H1 (cell line): ENCODE data around the gene VWA7. TPM values are rescaled to one million over a fixed set of nuclear protein-coding genes. Genes with fewer than 3 reads are reported as not detected.

Experiments used
- CTCF ChIA-PET: fragments of 300-600 bp; sonication (Branson Sonifier 250); formaldehyde crosslinking; loops from one replicate; lab custom pipeline; 2021; ENCODE audit not compliant: partially characterized antibody; lab: Charles Lee
- POLR2A ChIA-PET: fragments of 300-600 bp; sonication (Branson Sonifier 250); formaldehyde crosslinking; loops from one replicate; lab custom pipeline; 2021; ENCODE audit warnings: inconsistent platforms; ENCODE audit not compliant: partially characterized antibody; lab: Charles Lee
- DNase-seq, 2 experiments: peaks; one replicate each; pipeline versions ENCODE4 v3.0.0 to v3.0.0-alpha.2; 2010 to 2022; ENCODE audit warnings: low spot score in 2 of 2, low read depth in 1 of 2, mixed read lengths in 1 of 2
- FAIRE-seq: peaks from 2 replicates; lab custom pipeline; 2011; peaks lifted over from hg19 to GRCh38; lab: Jason Lieb, UNC
- H2AFZ ChIP-seq: 2 replicates; pipeline ENCODE4 v1.8.1; 2012; ENCODE audit warnings: low read length, inconsistent platforms
- H2AK5ac ChIP-seq: 2 replicates; pipeline ENCODE4 v1.6.1; 2013; ENCODE audit warnings: low read depth, low read length
- H2BK120ac ChIP-seq: replicated peaks from 2 replicates; pipeline ENCODE3; 2013; ENCODE audit warnings: low read depth, low read length, inconsistent platforms
- H2BK12ac ChIP-seq: 2 replicates; pipeline ENCODE4 v1.6.1; 2013; ENCODE audit warnings: low read depth, low read length
- H2BK15ac ChIP-seq: 2 replicates; pipeline ENCODE4 v1.6.1; 2013; ENCODE audit warnings: low read length
- H2BK20ac ChIP-seq: 2 replicates; pipeline ENCODE4 v1.6.1; 2013; ENCODE audit warnings: low read length
- H2BK5ac ChIP-seq: 2 replicates; pipeline ENCODE4 v1.6.1; 2013; ENCODE audit warnings: low read depth, low read length
- H3K14ac ChIP-seq: 2 replicates; pipeline ENCODE4 v1.6.1; 2013; ENCODE audit warnings: inconsistent platforms; ENCODE audit not compliant: insufficient read length
- H3K18ac ChIP-seq: 2 replicates; pipeline ENCODE4 v1.6.1; 2013; ENCODE audit warnings: low read length; ENCODE audit errors: extremely low read depth
- H3K23ac ChIP-seq: 2 replicates; pipeline ENCODE4 v1.6.1; 2013; ENCODE audit warnings: inconsistent platforms; ENCODE audit not compliant: insufficient read length
- H3K23me2 ChIP-seq: 2 replicates; pipeline ENCODE4 v1.6.1; 2013; ENCODE audit warnings: low read depth, low read length
- H3K27ac ChIP-seq: 2 replicates; pipeline ENCODE4 v1.6.1; 2011; ENCODE audit warnings: low read depth, low read length, inconsistent platforms
- H3K27me3 ChIP-seq, 4 experiments: replicated peaks in 1 of 4; 1 replicate in 1 of 4; 2 replicates in 3 of 4; pipeline versions ENCODE4 v1.6.1 to v1.8.1; 2011 to 2013; ENCODE audit warnings: low read length in 3 of 4, mild to moderate bottlenecking in 3 of 4, inconsistent platforms in 2 of 4, mixed read lengths in 2 of 4, moderate library complexity in 1 of 4; ENCODE audit not compliant: control insufficient read depth in 3 of 4, insufficient read depth in 3 of 4; ENCODE audit errors: extremely low read depth in 1 of 4
- H3K36me3 ChIP-seq, 4 experiments: 2 replicates each; pipeline versions ENCODE4 v1.6.1 to v1.8.1; 2011 to 2013; ENCODE audit warnings: mild to moderate bottlenecking in 4 of 4, low read length in 3 of 4, moderate library complexity in 2 of 4, control low read depth in 1 of 4, inconsistent platforms in 1 of 4; ENCODE audit not compliant: insufficient read depth in 4 of 4, control insufficient read depth in 2 of 4
- H3K4ac ChIP-seq: replicated peaks from 2 replicates; pipeline ENCODE3; 2013; ENCODE audit warnings: low read length, low read depth, mixed read lengths, inconsistent platforms; ENCODE audit not compliant: insufficient read length
- H3K4me1 ChIP-seq, 4 experiments: replicated peaks in 1 of 4; 1 replicate in 1 of 4; 2 replicates in 3 of 4; pipeline versions ENCODE4 v1.6.1 to v1.8.1; 2011 to 2013; ENCODE audit warnings: low read length in 3 of 4, inconsistent platforms in 2 of 4, mixed read lengths in 1 of 4; ENCODE audit not compliant: insufficient read depth in 4 of 4, control insufficient read depth in 3 of 4
- H3K4me2 ChIP-seq, 2 experiments: 2 replicates each; pipeline versions ENCODE4 v1.6.1 to v1.8.1; 2011 to 2013; ENCODE audit warnings: low read depth in 2 of 2, low read length in 2 of 2, control low read depth in 1 of 2, inconsistent platforms in 1 of 2, mild to moderate bottlenecking in 1 of 2; ENCODE audit not compliant: insufficient read depth in 1 of 2
- H3K4me3 ChIP-seq, 4 experiments: fragments of 200-600, 300-600 bp in 1 of 4; sonication (generic), shearing (Covaris generic), sonication (Bioruptor Twin) in 1 of 4; 2 replicates each; pipeline versions ENCODE4 v1.5.1 to v1.8.1; 2011 to 2016; ENCODE audit warnings: low read length in 4 of 4, low read depth in 3 of 4, control low read depth in 2 of 4, inconsistent platforms in 2 of 4, mild to moderate bottlenecking in 2 of 4, mixed read lengths in 1 of 4, moderate library complexity in 1 of 4; ENCODE audit not compliant: insufficient read depth in 2 of 4; ENCODE audit errors: extremely low read depth in 1 of 4
- H3K56ac ChIP-seq: replicated peaks from 2 replicates; pipeline ENCODE3; 2013; ENCODE audit warnings: low read depth, mild to moderate bottlenecking, mixed read lengths, low read length, inconsistent platforms; ENCODE audit not compliant: insufficient read length
- H3K79me1 ChIP-seq: 2 replicates; pipeline ENCODE4 v1.6.1; 2013; ENCODE audit warnings: low read depth, low read length, control low read depth
- H3K79me2 ChIP-seq, 2 experiments: 2 replicates each; pipeline versions ENCODE4 v1.6.1 to v1.8.1; 2012 to 2013; ENCODE audit warnings: low read length in 2 of 2, mild to moderate bottlenecking in 2 of 2, inconsistent platforms in 1 of 2; ENCODE audit not compliant: insufficient read depth in 2 of 2, control insufficient read depth in 1 of 2
- H3K9ac ChIP-seq, 4 experiments: replicated peaks in 1 of 4; 1 replicate in 1 of 4; 2 replicates in 3 of 4; pipeline versions ENCODE4 v1.6.1 to v1.8.1; 2011 to 2013; ENCODE audit warnings: low read depth in 3 of 4, low read length in 3 of 4, control low read depth in 2 of 4, mild to moderate bottlenecking in 2 of 4, moderate library complexity in 2 of 4, inconsistent platforms in 1 of 4; ENCODE audit errors: extremely low read depth in 1 of 4
- H3K9me3 ChIP-seq, 2 experiments: 2 replicates each; pipeline versions ENCODE4 v1.6.1 to v1.8.1; 2012 to 2013; ENCODE audit warnings: mild to moderate bottlenecking in 2 of 2, moderate library complexity in 2 of 2, control low read depth in 1 of 2, inconsistent platforms in 1 of 2, low read depth in 1 of 2, low read length in 1 of 2, mixed read lengths in 1 of 2; ENCODE audit not compliant: insufficient read depth in 2 of 2
- H4K20me1 ChIP-seq, 2 experiments: replicated peaks in 1 of 2; 2 replicates each; pipeline versions ENCODE3 to v1.8.1; 2011 to 2013; ENCODE audit warnings: inconsistent platforms in 2 of 2, low read length in 2 of 2, mild to moderate bottlenecking in 1 of 2; ENCODE audit not compliant: insufficient read depth in 2 of 2, control insufficient read depth in 1 of 2
- H4K5ac ChIP-seq: 2 replicates; pipeline ENCODE4 v1.6.1; 2013; ENCODE audit warnings: low read length, low read depth, mixed read lengths, inconsistent platforms; ENCODE audit not compliant: insufficient read length
- H4K8ac ChIP-seq: 2 replicates; pipeline ENCODE4 v1.8.0; 2013; ENCODE audit warnings: mild to moderate bottlenecking, moderate library complexity, low read length, inconsistent platforms; ENCODE audit not compliant: insufficient read depth; ENCODE audit errors: extremely low read depth
- H4K91ac ChIP-seq: replicated peaks from 2 replicates; pipeline ENCODE3; 2013; ENCODE audit warnings: low read length, mixed read lengths, inconsistent platforms; ENCODE audit not compliant: insufficient read length
- KDM5A ChIP-seq: fragments of 200-600 bp; IDR thresholded peaks from 2 replicates; pipeline ENCODE4 v1.7.1; 2012; ENCODE audit warnings: mild to moderate bottlenecking, low read length, inconsistent platforms, mixed read lengths
- PHF8 ChIP-seq: fragments of 200-600 bp; sonication (generic); conservative IDR thresholded peaks from 2 replicates; pipeline ENCODE4 v1.7.1; 2012; ENCODE audit warnings: low read depth, mild to moderate bottlenecking, inconsistent platforms, low read length, moderate library complexity
- POLR2AphosphoS5 ChIP-seq: IDR thresholded peaks from 2 replicates; pipeline ENCODE4 v1.6.1; 2011; ENCODE audit warnings: low read depth, low read length
- SIX5 ChIP-seq: IDR thresholded peaks from 2 replicates; pipeline ENCODE4 v1.6.1; 2011; ENCODE audit warnings: mild to moderate bottlenecking, low read depth, low read length
- TBP ChIP-seq: IDR thresholded peaks from 2 replicates; pipeline ENCODE4 v1.6.1; 2011; ENCODE audit warnings: low read depth, low read length, improper control_type of control experiment
- WGBS, 2 experiments: shearing (Covaris generic) in 1 of 2; methylation state at CpG; one replicate each; pipeline versions ENCODE4 v1.1.6 to v1.1.7; 2013 to 2015; ENCODE audit warnings: low lambda C conversion rate in 2 of 2, mixed read lengths in 2 of 2, inconsistent platforms in 1 of 2, low coverage in 1 of 2, missing lambda C conversion rate in 1 of 2; ENCODE audit not compliant: insufficient replicate concordance in 2 of 2, insufficient coverage in 1 of 2, insufficient read length in 1 of 2; ENCODE audit errors: extremely low coverage in 1 of 2, missing lambda C conversion rate in 1 of 2; 5-methylcytosine and 5-hydroxymethylcytosine counted together
- long read RNA-seq, 2 experiments: library from RNA in 1 of 2; library from capped mRNA in 1 of 2; stranded (forward); transcript quantifications; one replicate each; pipeline ENCODE4 v2.0.0, GENCODE V29; 2021; ENCODE audit warnings: inconsistent platforms in 1 of 2
- polyA minus RNA-seq, 3 experiments: library from RNA; depleted of rRNA, polyadenylated mRNA; stranded (reverse); fragments of >200 nt; gene quantifications; 1 replicate in 2 of 3; 2 replicates in 1 of 3; pipeline ENCODE4 v1.2.3, GENCODE V29; 2011
- polyA plus RNA-seq, 7 experiments: library from polyadenylated mRNA; depleted of rRNA in 3 of 7; stranded (reverse) in 5 of 7; unstranded in 2 of 7; fragments of >200 nt in 5 of 7; fragments of 200-250 nt in 2 of 7; gene quantifications; 1 replicate in 5 of 7; 2 replicates in 1 of 7; 4 replicates in 1 of 7; pipeline versions ENCODE4 v1.2.1 to v1.2.3, GENCODE V29; 2011 to 2013; ENCODE audit warnings: missing spikeins in 2 of 7, mixed read lengths in 2 of 7
- total RNA-seq: library from RNA; stranded (reverse); fragmentation: NEBNext Ultra II Directional; extraction: Animal tissue kit (Norgen Biotek cat#: 25700); gene quantifications from 2 replicates; pipeline ENCODE4 v1.2.1, GENCODE V29; 2021

VWA7 gene, protein sequence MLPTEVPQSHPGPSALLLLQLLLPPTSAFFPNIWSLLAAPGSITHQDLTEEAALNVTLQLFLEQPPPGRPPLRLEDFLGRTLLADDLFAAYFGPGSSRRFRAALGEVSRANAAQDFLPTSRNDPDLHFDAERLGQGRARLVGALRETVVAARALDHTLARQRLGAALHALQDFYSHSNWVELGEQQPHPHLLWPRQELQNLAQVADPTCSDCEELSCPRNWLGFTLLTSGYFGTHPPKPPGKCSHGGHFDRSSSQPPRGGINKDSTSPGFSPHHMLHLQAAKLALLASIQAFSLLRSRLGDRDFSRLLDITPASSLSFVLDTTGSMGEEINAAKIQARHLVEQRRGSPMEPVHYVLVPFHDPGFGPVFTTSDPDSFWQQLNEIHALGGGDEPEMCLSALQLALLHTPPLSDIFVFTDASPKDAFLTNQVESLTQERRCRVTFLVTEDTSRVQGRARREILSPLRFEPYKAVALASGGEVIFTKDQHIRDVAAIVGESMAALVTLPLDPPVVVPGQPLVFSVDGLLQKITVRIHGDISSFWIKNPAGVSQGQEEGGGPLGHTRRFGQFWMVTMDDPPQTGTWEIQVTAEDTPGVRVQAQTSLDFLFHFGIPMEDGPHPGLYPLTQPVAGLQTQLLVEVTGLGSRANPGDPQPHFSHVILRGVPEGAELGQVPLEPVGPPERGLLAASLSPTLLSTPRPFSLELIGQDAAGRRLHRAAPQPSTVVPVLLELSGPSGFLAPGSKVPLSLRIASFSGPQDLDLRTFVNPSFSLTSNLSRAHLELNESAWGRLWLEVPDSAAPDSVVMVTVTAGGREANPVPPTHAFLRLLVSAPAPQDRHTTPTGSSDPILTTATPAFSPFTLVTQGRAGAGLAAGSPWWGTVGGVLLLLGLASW
- total RNA-seq (1.5 and 2.1 TPM in 2 replicates), polyA plus RNA-seq (2011; rRNA removed) (0.82 and 1.1 TPM in 2 replicates), polyA minus RNA-seq (2011; rRNA and poly(A)+ RNA removed) (0.15 and 0.95 TPM in 2 replicates)
- 0.93 TPM for polyA plus RNA-seq (2011; cell fraction: cytosol; rRNA removed)
- 4.2 TPM for polyA plus RNA-seq (2011; cell fraction: nucleus; rRNA removed)
- 1.3 to 2.1 TPM (median 1.5 TPM) in 4 replicates for polyA plus RNA-seq (2012, experiment 1 of 2)
- 0.68 TPM for polyA plus RNA-seq (2012, experiment 2 of 2)
- polyA plus RNA-seq (2013, experiment 1 of 2) = 0.97 TPM
- polyA plus RNA-seq (2013, experiment 2 of 2) = 0.48 TPM
- polyA minus RNA-seq (2011; cell fraction: cytosol; rRNA and poly(A)+ RNA removed) = 0.88 TPM
- 3.4 TPM for polyA minus RNA-seq (2011; cell fraction: nucleus; rRNA and poly(A)+ RNA removed)
- long read RNA-seq, experiment 1 = 0 reads
- long read RNA-seq, experiment 2 = 0 reads

DNA sequence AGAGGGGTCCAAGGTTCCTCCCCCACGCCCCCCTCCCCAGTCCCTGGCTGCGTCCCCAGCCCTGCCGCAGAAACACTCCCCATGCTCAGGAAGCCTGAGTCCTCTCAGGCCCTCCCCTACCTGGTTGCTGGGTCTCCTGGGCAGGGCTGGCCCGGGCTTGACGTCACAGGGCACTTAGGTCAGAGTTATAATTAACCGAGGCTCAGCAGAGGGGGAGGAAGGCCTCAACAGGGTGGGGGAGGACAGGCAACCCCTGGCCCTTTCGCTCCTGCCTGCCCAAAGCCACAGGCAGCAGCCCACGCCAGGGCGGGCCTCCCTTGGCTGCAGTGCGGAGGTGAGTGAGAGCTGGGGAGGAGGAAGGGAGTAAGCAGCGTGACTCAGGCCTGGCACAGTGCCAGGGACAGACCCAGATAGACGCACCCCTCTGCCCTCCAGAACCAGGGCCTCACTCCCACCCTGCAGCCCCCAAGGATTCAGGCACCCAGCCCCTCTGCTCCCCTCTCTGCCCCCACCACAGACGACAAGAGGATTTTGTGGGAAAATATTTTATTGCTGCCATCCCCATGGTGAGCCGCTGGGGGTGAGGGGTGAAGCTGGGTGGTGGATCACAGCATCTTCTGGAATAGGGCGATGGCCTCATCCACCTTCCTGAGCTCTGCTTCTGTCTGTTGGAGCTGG is at the start of gene VWA7:
TSS of gene VWA7 (minus strand) at position 340 of the 678 bp plus-strand sequence. CDS start 549 bp downstream, outside the sequence.
- Histone ChIP-seq H3K36me3 (peaks cover 10 to 39% (median 32%) of the 10 kb centered on the region in 4 experiments; a peak in 7 of 8 replicates), H2AFZ (no peak within 1 kb of the TSS), H3K4me1 (peaks cover 0 to 7% (median 3%) of the 10 kb centered on the region in 4 experiments; a peak in 4 of 7 replicates), H2AK5ac (no peak within 1 kb of the TSS), H2BK15ac (no peak within 1 kb of the TSS), H2BK120ac (no peak within 1 kb of the TSS), H4K20me1 (no peaks in the 10 kb centered on the region), H3K9me3 (no peaks in the 10 kb centered on the region), H3K4me3 (no peak within 1 kb of the TSS), H3K23ac (no peak within 1 kb of the TSS), H3K9ac (no peak within 1 kb of the TSS), H3K79me2 (no peaks in the 10 kb centered on the region), H3K27ac (peak within 1 kb of the TSS; percentile 26; the same call in 1 of the 2 replicates), H3K4me2 (peak within 1 kb of the TSS in 1 of 2 experiments; percentile 51; a peak in 2 of 4 replicates), H2BK20ac (no peak within 1 kb of the TSS), H4K8ac (peak within 1 kb of the TSS; percentile 40; the same call in 1 of the 2 replicates), H3K14ac (no peak within 1 kb of the TSS), H2BK12ac (no peak within 1 kb of the TSS), H3K23me2 (0 out of 2 replicates have a peak, but pooled peaks cover 1% of the 10 kb centered on the region), H2BK5ac (no peak within 1 kb of the TSS), H3K4ac (no peak within 1 kb of the TSS), H4K91ac (no peak within 1 kb of the TSS), H4K5ac (no peak within 1 kb of the TSS), H3K27me3 (no peaks in the 10 kb centered on the region; a peak in 1 of 7 replicates), H3K56ac (no peak within 1 kb of the TSS), H3K79me1 (no peaks in the 10 kb centered on the region), H3K18ac (no peak within 1 kb of the TSS)
- ChIA-PET CTCF (interaction anchor here (0.6 to 15.6 kb wide), 11 partner anchors 3 to 113 kb away, joined by 3 to 228 read pairs (median 3); partner anchors contain the start of genes MPIG6B, VARS1 and VWA7), POLR2A (interaction anchor here (0.7 to 10.7 kb wide), 16 partner anchors 8 to 1207 kb away, joined by 3 to 85 read pairs (median 4); partner anchors contain the start of genes DDAH2, HSPA1B, LSM2 and MSH5)
- 57% methylated on average over 12 of the region's 15 CpGs; no CpG with 5 or more reads in 1 of the 2 experiments for WGBS, 2 experiments
- FAIRE-seq (no peak), DNase-seq (peak in 1 of 2 experiments; percentile 63)
- TF ChIP-seq POLR2AphosphoS5 (0 out of 2 replicates have a peak, but pooled peaks have one; percentile 25), PHF8 (no peak), KDM5A (no peak), TBP (no peak), SIX5 (no peak)
